Bronchus fibroblast of lung (primary cell): ENCODE data around the gene CLEC7A. TPM values are rescaled to one million over a fixed set of nuclear protein-coding genes. Genes with fewer than 3 reads are reported as not detected.

Experiments used
- total RNA-seq: library from RNA; depleted of rRNA; stranded (reverse); fragments of >200 nt; gene quantifications from 2 replicates; pipeline ENCODE4 v1.2.3, GENCODE V29; 2015

Gene CLEC7A
- not detected in 2 replicates for total RNA-seq

DNA sequence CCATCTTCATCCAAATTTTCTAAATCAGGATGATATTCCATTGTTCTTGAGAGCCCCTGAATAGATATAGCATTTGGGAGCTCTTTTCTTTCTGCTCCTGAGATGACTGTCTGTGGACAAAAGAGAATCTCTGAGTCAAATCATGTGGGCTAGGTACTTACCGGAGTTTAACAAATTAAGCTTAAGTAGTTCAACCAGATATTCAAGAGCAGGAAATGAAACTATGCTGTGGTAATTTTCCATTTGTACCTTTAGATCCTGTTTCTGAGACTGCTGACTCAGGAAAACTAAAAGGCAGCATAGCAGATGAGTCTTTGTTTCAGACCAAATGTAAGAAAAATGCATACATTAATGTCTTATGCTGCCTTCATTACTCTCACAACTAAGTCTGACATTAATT is at the start of gene CLEC7A:
Gene CLEC7A (minus strand): TSS at position 158 of the 400 bp plus-strand sequence. CDS start 117 bp downstream, at position 41.

DNA sequence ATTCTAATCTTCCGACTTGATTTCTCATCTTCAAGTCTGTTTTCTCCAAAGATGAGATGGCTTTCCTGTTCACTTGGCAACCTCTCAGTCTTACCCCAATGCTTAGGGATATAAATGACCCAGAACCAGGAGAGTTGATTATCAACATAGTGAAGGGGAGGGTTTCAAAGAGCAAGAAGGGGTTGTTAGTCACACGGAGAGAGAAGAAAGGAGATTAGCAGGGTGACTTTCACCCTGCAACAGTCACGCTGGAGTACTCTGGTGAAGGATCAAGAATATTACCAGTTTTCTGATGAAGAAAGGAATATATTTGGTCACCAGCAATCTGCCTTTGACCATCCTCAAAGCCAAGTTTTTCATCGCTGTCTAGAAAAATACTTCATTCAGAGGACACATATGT is 48.8 kb upstream of the CLEC7A start, which contains the start of gene TMEM52B:
Gene TMEM52B (plus strand): TSS at position 212 of the 400 bp plus-strand sequence. CDS start 543 bp downstream, outside the sequence.

GRCh38 chr12:10171973-10172728 is 42.2 kb upstream of the CLEC7A start, which contains the start of gene OLR1:
Gene OLR1 (minus strand): TSS chr12:10172132. CDS start chr12:10172077, 55 bp downstream.

DNA sequence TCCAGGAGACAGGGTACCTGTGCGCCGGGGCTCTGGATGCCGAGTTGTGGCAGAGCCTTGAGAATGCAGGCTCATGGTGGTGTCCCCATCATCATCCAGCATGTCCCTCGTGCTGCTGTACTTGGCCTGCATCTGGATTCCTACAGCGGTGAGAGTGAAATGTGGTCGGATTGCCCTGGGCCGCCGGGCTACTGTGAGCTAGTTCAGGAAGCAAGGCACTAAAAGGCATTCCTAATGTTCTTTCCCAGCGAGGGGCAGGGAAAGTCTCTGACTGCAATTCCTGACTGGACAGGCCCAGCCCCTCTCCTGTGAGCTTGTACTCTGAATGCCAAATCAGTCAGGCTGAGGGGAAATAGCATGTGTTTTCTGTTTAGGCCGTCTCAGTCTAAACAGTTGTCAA is 31.2 kb downstream of the CLEC7A start, which contains the start of gene CLEC1A:
Gene CLEC1A (minus strand): TSS at position 195 of the 400 bp plus-strand sequence. CDS start 63 bp downstream, at position 132.

Other genes starting within 250 kb of the CLEC7A start
- not detected in 2 replicates for gene KLRF2, start 248.7 kb downstream of the CLEC7A start, total RNA-seq
- not detected in 2 replicates for gene CLEC2A, start 197.8 kb downstream of the CLEC7A start, total RNA-seq
- not detected in 2 replicates for gene CLEC12A, start 158.8 kb downstream of the CLEC7A start, total RNA-seq
- gene CLEC1B, start 131.1 kb downstream of the CLEC7A start, total RNA-seq = not detected in 2 replicates
- gene CLEC12B, start 119.6 kb downstream of the CLEC7A start, total RNA-seq = not detected in 2 replicates
- gene CLEC9A, start 99.5 kb downstream of the CLEC7A start, total RNA-seq = not detected in 2 replicates
- not detected in 2 replicates for gene CLEC1A, start 31.2 kb downstream of the CLEC7A start, total RNA-seq
- gene OLR1, start 41.9 kb upstream of the CLEC7A start, total RNA-seq = 1.0 and 1.8 TPM in 2 replicates
- 1.6 and 2.5 TPM in 2 replicates for gene TMEM52B, start 48.8 kb upstream of the CLEC7A start, total RNA-seq
- gene GABARAPL1, start 82.7 kb upstream of the CLEC7A start, total RNA-seq = 24.4 and 25.1 TPM in 2 replicates
- gene KLRD1, start 177.7 kb upstream of the CLEC7A start, total RNA-seq = not detected in 2 replicates